ENCODE data around the gene SLC30A2.

DNA sequence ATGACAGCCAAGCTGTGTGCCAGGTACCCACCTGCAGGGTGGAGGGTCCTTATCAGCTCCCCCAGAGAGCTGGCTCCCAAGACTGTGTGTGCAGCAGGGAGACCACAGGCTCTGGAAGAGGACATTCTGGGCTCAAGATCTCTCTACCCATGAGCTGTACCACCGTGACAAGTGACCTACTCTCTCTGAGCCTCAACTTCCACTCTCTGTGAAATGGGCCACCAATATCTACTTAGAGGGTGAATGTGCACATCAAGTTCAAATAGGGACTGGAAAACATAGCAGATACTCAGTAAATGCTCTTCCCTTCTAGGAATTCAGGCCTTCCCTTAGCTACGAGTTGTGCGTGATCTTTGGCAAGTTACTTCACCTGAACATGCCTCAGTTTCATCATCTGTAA lies 1.5 kb downstream of the SLC30A2 start:
- TF ChIP-seq POLR2A (IDR thresholded peaks at IDR 0.05) (no peak), POLR2AphosphoS5 (IDR thresholded peaks at IDR 0.05) (no peak), EP300 (IDR thresholded peaks at IDR 0.05) (no peak)
- TF ChIP-seq, protein P1, sequence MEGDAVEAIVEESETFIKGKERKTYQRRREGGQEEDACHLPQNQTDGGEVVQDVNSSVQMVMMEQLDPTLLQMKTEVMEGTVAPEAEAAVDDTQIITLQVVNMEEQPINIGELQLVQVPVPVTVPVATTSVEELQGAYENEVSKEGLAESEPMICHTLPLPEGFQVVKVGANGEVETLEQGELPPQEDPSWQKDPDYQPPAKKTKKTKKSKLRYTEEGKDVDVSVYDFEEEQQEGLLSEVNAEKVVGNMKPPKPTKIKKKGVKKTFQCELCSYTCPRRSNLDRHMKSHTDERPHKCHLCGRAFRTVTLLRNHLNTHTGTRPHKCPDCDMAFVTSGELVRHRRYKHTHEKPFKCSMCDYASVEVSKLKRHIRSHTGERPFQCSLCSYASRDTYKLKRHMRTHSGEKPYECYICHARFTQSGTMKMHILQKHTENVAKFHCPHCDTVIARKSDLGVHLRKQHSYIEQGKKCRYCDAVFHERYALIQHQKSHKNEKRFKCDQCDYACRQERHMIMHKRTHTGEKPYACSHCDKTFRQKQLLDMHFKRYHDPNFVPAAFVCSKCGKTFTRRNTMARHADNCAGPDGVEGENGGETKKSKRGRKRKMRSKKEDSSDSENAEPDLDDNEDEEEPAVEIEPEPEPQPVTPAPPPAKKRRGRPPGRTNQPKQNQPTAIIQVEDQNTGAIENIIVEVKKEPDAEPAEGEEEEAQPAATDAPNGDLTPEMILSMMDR (IDR thresholded peaks at IDR 0.05), result no peak
